Measurements from ENCODE around the gene TMEM120A.

GRCh38 chr7:75988568-75989499 is 5.6 kb downstream of the TMEM120A start:
- no peak for TF ChIP-seq EZH2phosphoT487 (IDR thresholded peaks at IDR 0.05; ENCODE audit: low read length)
- TF ChIP-seq CTCF (IDR thresholded peaks at IDR 0.05; ENCODE audit: low read length): no peak

Data from MM.1S (cell line).